ENCODE results near the gene WDR31. TPM values are rescaled to one million over a fixed set of nuclear protein-coding genes. Genes with fewer than 3 reads are reported as not detected.
"Not testable (repeated sequence)": the region's sequence is repeated elsewhere in the genome, so short reads cannot be mapped to it uniquely, and the experiment has no call there.

Gene WDR31
- total RNA-seq, 1 donor from 2014 or later, result 0.35 TPM

- no peak overlapping the region for H3K4me3 ChIP-seq (ENCODE audit: low read depth, low read length)
- no peak for DNase-seq (ENCODE audit: low read depth)
- TF ChIP-seq CTCF (conservative IDR thresholded peaks at IDR 0.05; ENCODE audit: low read depth, low read length), result no peak
Measured at GRCh38 chr9:113372059-113372458, 32.0 kb upstream of the WDR31 start.

DNA sequence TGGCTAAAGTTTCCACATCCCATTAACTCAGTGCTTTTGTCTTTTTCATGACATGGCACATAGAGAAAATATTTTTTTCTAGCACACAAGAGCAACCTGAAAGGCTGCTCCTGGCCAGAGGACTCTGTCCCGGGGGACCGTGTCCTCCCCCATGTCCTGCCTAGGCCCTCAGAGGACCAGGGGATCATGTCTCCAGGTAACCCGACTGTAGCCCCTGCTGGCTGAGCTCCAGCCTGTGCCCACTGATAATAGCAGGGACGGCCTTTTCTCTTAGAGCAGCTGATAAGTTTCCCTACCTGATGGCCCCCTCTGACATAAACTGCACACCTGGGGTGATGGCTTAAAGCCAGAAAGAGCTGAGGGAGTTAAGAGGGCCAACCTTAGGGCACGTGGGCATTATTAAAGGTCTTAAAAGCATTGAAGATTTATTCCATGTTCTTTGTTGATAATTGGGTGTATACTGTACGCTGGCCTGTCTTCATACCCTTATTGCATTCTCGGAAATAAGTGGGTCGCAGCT lies 30.8 kb upstream of the WDR31 start:
- no peak for TF ChIP-seq CTCF (conservative IDR thresholded peaks at IDR 0.05; ENCODE audit: low read depth, low read length)
- DNase-seq (ENCODE audit: low read depth), result no peak
- H3K4me3 ChIP-seq (ENCODE audit: low read depth, low read length), result no peak overlapping the region

DNA sequence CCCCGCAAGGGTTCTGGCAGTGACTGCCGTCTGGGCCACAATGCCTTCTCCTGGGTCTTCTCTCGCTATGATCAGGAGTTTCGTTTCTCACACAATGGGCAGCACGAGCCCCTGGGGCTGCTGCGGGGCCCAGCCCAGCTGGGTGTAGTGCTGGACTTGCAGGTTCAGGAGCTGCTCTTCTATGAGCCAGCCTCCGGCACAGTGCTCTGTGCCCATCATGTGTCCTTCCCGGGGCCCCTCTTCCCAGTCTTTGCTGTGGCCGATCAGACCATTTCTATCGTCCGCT lies 29.7 kb upstream of the WDR31 start:
- H3K4me3 ChIP-seq (ENCODE audit: low read depth, low read length), result no peak overlapping the region
- TF ChIP-seq CTCF (conservative IDR thresholded peaks at IDR 0.05; ENCODE audit: low read depth, low read length), result no peak
- DNase-seq (ENCODE audit: low read depth), result no peak

GRCh38 chr9:113368982-113369854 lies 29.1 kb upstream of the WDR31 start:
- no peak overlapping the region for H3K4me3 ChIP-seq (ENCODE audit: low read depth, low read length)
- no peak for DNase-seq (ENCODE audit: low read depth)
- no peak for TF ChIP-seq CTCF (conservative IDR thresholded peaks at IDR 0.05; ENCODE audit: low read depth, low read length)

DNA sequence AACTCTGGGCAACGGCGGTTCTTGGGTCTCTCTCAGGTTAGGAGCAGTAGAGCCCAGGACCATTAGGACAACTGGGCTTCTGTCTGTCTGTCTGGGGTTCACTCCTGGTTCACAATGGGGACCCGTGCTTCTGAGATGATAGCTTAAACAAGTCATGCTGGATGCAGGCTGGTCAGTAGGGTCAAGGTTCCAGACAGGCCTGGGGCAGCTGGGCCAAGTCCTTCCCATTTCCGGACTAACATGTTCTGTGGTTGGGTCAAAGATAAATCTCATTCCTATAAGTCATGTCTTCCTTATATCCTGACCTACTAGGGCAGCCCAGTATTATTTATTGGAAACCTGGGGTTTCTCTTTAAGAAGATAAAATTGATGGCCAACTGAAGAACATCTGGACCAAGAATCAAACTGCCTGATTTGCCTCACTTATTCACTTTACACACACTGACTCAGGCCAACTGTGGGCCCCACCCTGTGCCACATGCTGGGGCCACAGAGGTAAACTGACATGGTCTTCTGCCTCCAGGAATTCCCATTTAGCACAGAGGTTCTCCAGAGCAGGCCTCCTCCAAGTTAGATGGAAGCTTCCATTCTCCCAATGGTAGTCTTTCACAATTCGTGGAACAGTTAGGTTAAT lies 28.4 kb upstream of the WDR31 start:
- no peak for DNase-seq (ENCODE audit: low read depth)
- no peak overlapping the region for H3K4me3 ChIP-seq (ENCODE audit: low read depth, low read length)
- TF ChIP-seq CTCF (conservative IDR thresholded peaks at IDR 0.05; ENCODE audit: low read depth, low read length), result no peak

- DNase-seq (ENCODE audit: low read depth); H3K4me3 ChIP-seq (ENCODE audit: low read depth, low read length): not testable (repeated sequence)
Measured at GRCh38 chr9:113365652-113366051, 25.6 kb upstream of the WDR31 start.

- TF ChIP-seq CTCF (conservative IDR thresholded peaks at IDR 0.05; ENCODE audit: low read depth, low read length), result no peak
- no peak overlapping the region for H3K4me3 ChIP-seq (ENCODE audit: low read depth, low read length)
- no peak for DNase-seq (ENCODE audit: low read depth)
Measured at GRCh38 chr9:113364951-113365350, 24.9 kb upstream of the WDR31 start.
